Measurements from ENCODE around the gene PLXNB1.
A peak's percentile ranks its signal among the peaks of the same experiment; 100 is the strongest.
"Not testable (repeated sequence)": the region's sequence is repeated elsewhere in the genome, so short reads cannot be mapped to it uniquely, and the experiment has no call there.

Gene PLXNB1

GRCh38 chr3:48404440-48405342 lies 25.2 kb downstream of the PLXNB1 start:
- no peak for DNase-seq (ENCODE audit: low read depth)

DNA sequence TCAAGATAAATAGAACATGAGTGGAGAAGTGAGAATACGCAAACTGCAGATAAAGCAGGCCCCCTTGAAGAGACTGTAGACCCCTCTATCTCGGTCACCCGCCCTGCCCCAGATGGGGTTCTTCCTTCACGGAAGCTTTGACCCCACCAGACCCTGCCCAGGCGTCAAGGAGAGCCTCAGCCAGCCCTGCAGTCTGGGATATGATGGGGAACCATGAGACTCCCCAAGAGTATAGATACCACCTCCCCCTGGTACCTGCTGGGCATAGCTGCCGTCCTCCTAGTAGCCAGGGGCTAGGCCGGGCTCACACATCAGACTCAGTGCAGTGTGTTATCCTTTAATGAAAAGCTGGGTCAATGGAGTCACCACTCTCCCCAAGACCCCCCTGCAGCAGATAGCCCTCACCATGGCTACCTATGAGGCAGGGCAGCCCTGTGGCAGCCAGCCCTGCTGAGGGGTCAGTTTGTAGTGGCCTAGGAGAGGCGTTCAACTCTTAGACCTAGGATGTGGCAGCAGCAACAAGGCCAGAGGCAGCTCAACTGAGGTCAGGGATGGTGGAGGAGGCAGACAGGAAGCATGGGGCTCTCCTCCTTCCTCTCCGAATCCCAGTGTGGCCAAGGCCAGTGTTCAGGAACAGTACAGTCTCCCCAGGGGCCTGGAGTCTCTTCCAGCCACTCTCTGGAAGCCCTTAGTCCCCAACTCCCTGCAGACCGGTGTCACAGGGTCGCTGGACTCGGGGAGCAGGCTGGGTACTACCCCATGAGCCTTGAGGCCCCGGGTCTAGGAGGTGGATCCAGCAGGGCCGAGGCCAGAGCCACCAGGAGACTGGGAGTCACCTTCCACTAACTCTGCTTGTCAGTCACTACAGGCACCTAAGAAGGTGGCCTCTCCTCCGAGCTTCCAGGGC lies 26.1 kb downstream of the PLXNB1 start:
- no peak for DNase-seq (ENCODE audit: low read depth)

DNA sequence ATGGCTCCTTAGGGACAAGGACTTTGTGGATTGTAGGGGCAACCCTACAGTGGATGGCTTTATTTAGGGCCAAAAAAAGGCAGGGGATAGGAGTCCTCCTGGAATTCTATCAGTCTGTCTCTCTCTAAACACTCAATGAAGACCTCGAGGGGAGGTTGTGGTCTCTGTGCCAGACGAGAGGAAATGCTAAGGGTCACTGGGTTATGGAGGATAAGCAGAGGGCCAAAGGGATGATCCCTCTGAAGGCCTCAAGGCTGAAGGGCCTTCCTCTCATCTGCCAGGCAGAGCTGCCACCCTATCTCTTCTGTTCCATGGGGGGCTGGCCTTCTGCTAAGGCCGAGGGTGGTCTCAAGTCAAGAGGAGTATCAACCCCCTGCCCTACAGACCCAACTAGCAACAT lies 27.0 kb downstream of the PLXNB1 start:
- DNase-seq (ENCODE audit: low read depth) = no peak

DNA sequence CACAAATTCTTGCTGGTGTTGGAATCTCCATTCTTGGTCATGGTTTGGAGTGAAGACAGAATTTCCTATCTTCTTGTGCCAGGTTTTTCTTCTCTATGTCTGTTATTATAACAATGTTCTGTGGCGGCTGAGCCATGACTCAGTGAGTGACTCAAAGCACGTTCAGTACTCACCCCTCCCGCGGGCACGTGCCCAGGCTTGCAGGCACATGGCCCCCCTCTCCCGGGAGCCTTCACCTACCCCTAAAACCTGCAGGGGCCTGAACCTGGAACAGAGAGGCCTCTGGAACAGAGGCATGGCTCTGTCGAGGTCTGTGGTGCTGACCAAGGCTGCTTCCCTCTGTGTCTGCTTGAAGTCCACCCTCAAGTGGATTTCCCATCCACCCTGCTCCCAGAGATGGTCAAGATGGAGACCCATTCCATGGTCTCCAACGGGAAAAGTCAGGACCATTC lies 27.6 kb downstream of the PLXNB1 start:
- peak; percentile 50 for DNase-seq (ENCODE audit: low read depth)

DNA sequence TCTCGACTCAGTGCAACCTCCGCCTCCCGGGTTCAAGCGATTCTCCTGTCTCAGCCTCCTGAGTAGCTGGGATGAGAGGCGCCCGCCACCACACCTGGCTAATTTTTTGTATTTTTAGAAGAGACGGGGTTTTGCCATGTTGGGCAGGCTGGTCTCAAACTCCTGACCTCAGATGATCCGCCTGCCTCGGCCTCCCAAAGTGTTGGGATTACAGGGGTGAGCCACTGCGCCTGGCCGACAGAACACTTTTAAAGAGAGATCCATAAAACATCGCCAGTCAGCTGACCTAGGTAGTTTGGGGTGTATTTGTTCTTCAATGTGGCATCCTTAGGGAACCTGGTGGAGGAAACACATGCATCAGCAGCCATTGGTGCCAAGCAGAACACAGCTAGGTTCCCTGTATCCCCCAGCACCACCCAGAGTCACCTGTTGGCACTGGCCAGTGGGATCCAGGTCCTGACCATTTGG lies 28.4 kb downstream of the PLXNB1 start:
- DNase-seq (ENCODE audit: low read depth) = not testable (repeated sequence)

GRCh38 chr3:48400824-48401433 lies 29.0 kb downstream of the PLXNB1 start:
- no peak for DNase-seq (ENCODE audit: low read depth)

GRCh38 chr3:48399387-48400172 lies 30.3 kb downstream of the PLXNB1 start:
- DNase-seq (ENCODE audit: low read depth) = no peak

- DNase-seq (ENCODE audit: low read depth) = no peak
These were observed 31.0 kb downstream of the PLXNB1 start for GRCh38 chr3:48398701-48399386.

GRCh38 chr3:48397767-48398681 lies 31.9 kb downstream of the PLXNB1 start:
- DNase-seq (ENCODE audit: low read depth) = no peak

DNA sequence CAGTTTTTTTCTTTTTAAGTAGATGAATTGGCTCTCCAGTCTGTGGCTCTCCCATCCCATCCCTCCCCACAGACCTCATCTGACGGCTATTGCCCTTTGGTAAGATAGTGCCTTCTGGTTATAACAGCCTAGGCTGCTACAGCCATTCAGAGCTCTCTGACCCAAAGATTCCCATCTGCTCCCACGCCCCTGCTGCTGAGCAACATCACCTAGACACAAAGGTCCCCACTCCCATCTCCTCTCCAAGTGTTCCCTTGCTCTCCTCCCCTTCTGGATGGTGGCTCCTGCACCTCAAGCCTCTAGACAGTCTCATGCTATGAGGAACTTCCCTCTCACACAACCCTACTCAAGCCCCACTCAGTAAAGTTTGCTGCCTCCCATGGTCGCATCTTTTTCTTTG lies 34.2 kb downstream of the PLXNB1 start:
- DNase-seq (ENCODE audit: low read depth) = no peak

GRCh38 chr3:48394391-48394790 lies 35.5 kb downstream of the PLXNB1 start:
- no peak for DNase-seq (ENCODE audit: low read depth)

DNA sequence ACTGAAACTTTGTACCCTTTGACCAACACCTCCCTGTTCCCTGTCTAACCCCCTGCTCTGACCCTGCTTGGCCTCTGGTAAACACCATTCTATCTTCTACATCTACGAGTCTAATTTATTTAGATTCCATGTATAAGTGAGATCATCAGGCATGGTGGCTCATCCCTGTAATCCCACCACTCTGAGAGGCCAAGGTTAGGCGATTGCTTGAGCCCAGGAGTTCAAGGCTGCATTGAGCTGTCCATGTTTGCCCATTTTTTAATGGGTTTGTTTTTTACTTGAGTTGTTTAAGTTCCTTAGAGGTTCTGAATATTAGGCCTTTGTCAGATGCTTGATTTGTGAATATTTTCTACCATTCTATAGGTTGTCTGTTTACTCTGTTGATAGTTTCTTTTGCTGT lies 40.9 kb downstream of the PLXNB1 start:
- no peak for DNase-seq (ENCODE audit: low read depth)

DNA sequence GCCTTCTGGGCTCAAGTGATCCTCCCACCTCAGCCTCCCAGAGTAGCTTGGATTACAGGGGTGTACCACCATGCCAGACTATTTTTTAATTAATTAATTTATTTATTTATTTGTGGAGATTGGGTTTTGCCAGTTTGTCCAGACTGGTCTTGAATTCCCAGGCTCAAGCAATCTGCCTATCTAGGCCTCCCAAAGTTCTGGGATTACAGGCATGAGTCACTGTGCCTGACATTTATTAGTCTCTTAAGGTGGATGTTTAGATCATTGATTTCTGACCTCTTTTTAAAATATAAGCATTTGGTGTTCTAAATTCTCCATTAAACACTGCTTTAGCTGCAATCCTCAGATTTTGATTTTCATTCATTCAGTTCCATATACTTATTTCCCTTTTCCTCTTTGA lies 42.3 kb downstream of the PLXNB1 start:
- no peak for DNase-seq (ENCODE audit: low read depth)

GRCh38 chr3:48372862-48373435 lies 56.9 kb downstream of the PLXNB1 start:
- DNase-seq (ENCODE audit: low read depth) = no peak

- DNase-seq (ENCODE audit: low read depth) = no peak
These were observed 57.5 kb downstream of the PLXNB1 start for GRCh38 chr3:48372377-48372770.

DNA sequence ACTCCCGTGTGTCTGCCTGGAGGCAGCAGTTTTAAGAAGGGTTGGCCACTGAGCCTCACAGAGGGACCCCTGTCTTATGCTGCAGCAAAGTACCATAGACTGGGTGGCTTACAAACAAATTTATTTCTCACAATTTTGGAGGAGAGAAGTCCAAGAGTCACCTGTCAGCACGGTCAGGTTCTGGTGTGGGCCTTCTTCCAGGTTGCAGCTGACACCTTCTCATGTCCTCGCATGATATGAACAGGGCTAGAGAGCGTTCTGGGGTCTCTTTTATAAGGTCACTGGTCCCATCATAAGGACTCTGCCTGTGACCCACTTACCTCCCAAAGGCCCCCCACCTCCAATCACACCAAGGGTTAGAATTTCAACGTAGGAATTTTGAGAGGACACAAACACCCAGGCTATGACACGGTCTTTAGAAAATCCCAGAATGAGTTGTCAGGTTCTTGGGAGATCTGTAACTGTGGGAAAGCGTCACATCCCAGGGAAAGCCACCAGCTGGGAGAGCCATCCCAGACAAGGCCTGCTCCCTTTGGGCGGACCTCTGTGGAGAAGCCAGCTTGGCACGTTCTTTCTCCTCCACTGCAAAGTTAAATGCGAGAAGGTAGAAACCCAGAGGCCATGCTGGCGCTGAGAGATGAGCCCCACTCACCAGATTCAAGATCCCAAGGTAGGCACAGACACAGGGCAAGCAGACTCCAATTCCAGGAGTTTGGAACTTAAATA lies 58.1 kb downstream of the PLXNB1 start, which contains the start of gene FBXW12:
Gene FBXW12, plus strand, starts transcription at position 569 of the 726 bp plus-strand sequence. CDS start 549 bp downstream, outside the sequence.
- DNase-seq (ENCODE audit: low read depth) = no peak

DNA sequence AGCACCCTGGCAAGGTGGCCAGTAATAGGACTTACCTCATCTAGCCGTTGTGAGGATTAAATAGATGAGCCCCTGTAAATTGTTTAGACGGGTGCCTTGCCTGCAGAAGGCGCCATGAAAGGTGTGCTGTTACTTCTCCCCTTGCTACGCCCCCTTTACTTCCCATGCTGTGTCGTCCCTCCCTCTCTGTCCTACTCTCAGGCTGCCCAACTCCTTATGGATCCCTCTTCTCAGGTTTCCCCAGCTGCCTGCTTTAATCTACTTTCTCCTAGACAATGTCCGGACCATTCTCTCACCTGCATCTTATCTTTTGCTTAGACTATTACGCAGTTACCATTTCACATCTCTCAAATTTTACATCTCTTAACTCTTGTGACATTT lies 59.6 kb downstream of the PLXNB1 start:
- DNase-seq (ENCODE audit: low read depth) = no peak

- no peak for DNase-seq (ENCODE audit: low read depth)
These were observed 60.1 kb downstream of the PLXNB1 start for GRCh38 chr3:48369693-48370332.
